ENCODE data around the gene LSP1.

Gene LSP1

GRCh38 chr11:1852271-1852876 is 510 bp upstream of the LSP1 start:
- peak overlapping the region; percentile 86 for H3K9ac ChIP-seq (ENCODE audit: low read length)
- H3K4me2 ChIP-seq (ENCODE audit: low read depth, low read length): peak overlapping the region; percentile 88
- no peaks in the 10 kb centered on the region for H3K9me3 ChIP-seq (replicated peaks; ENCODE audit: insufficient read depth, low read length)
- peak overlapping the region; percentile 74 for H3K4me3 ChIP-seq (ENCODE audit: low read length)
- peaks cover 46% of the 10 kb centered on the region for H3K4me1 ChIP-seq (ENCODE audit: low read length)
- no peaks in the 10 kb centered on the region; the same call in 1 of the 2 replicates for H3K27me3 ChIP-seq (replicated peaks; ENCODE audit: insufficient read depth, low read length)
- H4K20me1 ChIP-seq (ENCODE audit: insufficient read depth, low read length): no peaks in the 10 kb centered on the region; the same call in 1 of the 2 replicates
- H3K9me2 ChIP-seq (replicated peaks; ENCODE audit: insufficient read depth, low read length): no peaks in the 10 kb centered on the region
- peak overlapping the region; percentile 90; the same call in 1 of the 2 replicates for H2AFZ ChIP-seq (ENCODE audit: low read length)
- H3K36me3 ChIP-seq (replicated peaks; ENCODE audit: insufficient read depth, low read length): no peaks in the 10 kb centered on the region
- H3K79me2 ChIP-seq (ENCODE audit: low read length): peaks cover 45% of the 10 kb centered on the region
- peak; percentile 12 for DNase-seq
- H3F3A ChIP-seq (ENCODE audit: insufficient read depth, low read length): peaks cover 14% of the 10 kb centered on the region
- H3K27ac ChIP-seq (ENCODE audit: low read length): peak overlapping the region; percentile 100
- no peak for TF ChIP-seq CTCF (IDR thresholded peaks at IDR 0.05; ENCODE audit: low read length)
- TF ChIP-seq EZH2phosphoT487 (IDR thresholded peaks at IDR 0.05; ENCODE audit: low read length): no peak
- no peak for TF ChIP-seq EZH2 (optimal IDR thresholded peaks at IDR 0.05; ENCODE audit: low read depth, low read length)

GRCh38 chr11:1853376-1854131 is 670 bp downstream of the LSP1 start:
- Histone ChIP-seq H3K9ac (ENCODE audit: low read length) (peak overlapping the region; percentile 86), H3K9me2 (replicated peaks; ENCODE audit: insufficient read depth, low read length) (no peaks in the 10 kb centered on the region), H3F3A (ENCODE audit: insufficient read depth, low read length) (peaks cover 14% of the 10 kb centered on the region), H3K36me3 (replicated peaks; ENCODE audit: insufficient read depth, low read length) (no peaks in the 10 kb centered on the region), H3K9me3 (replicated peaks; ENCODE audit: insufficient read depth, low read length) (no peaks in the 10 kb centered on the region), H3K4me1 (ENCODE audit: low read length) (peaks cover 46% of the 10 kb centered on the region), H3K4me3 (ENCODE audit: low read length) (peak overlapping the region; percentile 74), H4K20me1 (ENCODE audit: insufficient read depth, low read length) (no peaks in the 10 kb centered on the region; the same call in 1 of the 2 replicates), H3K27ac (ENCODE audit: low read length) (peak overlapping the region; percentile 100), H3K4me2 (ENCODE audit: low read depth, low read length) (peak overlapping the region; percentile 88), H3K27me3 (replicated peaks; ENCODE audit: insufficient read depth, low read length) (no peaks in the 10 kb centered on the region; the same call in 1 of the 2 replicates), H2AFZ (ENCODE audit: low read length) (peak overlapping the region; percentile 90; the same call in 1 of the 2 replicates), H3K79me2 (ENCODE audit: low read length) (peaks cover 54% of the 10 kb centered on the region)
- no peak for TF ChIP-seq EZH2phosphoT487 (IDR thresholded peaks at IDR 0.05; ENCODE audit: low read length)
- peak; percentile 15; the same call in 1 of the 2 replicates for TF ChIP-seq CTCF (IDR thresholded peaks at IDR 0.05; ENCODE audit: low read length)
- no peak for TF ChIP-seq EZH2 (optimal IDR thresholded peaks at IDR 0.05; ENCODE audit: low read depth, low read length)
- DNase-seq: peak; percentile 19

GRCh38 chr11:1854132-1854948 is 1.5 kb downstream of the LSP1 start:
- H3K9me2 ChIP-seq (replicated peaks; ENCODE audit: insufficient read depth, low read length): no peaks in the 10 kb centered on the region
- no peaks in the 10 kb centered on the region; the same call in 1 of the 2 replicates for H4K20me1 ChIP-seq (ENCODE audit: insufficient read depth, low read length)
- H3K9me3 ChIP-seq (replicated peaks; ENCODE audit: insufficient read depth, low read length): no peaks in the 10 kb centered on the region
- peaks cover 54% of the 10 kb centered on the region for H3K79me2 ChIP-seq (ENCODE audit: low read length)
- peak overlapping the region; percentile 74 for H3K4me3 ChIP-seq (ENCODE audit: low read length)
- no peak for DNase-seq
- TF ChIP-seq EZH2phosphoT487 (IDR thresholded peaks at IDR 0.05; ENCODE audit: low read length) (no peak), EZH2 (optimal IDR thresholded peaks at IDR 0.05; ENCODE audit: low read depth, low read length) (no peak), CTCF (IDR thresholded peaks at IDR 0.05; ENCODE audit: low read length) (no peak)
- no peak overlapping the region for H2AFZ ChIP-seq (ENCODE audit: low read length)
- peak overlapping the region; percentile 100; the same call in 1 of the 2 replicates for H3K27ac ChIP-seq (ENCODE audit: low read length)
- peaks cover 46% of the 10 kb centered on the region for H3K4me1 ChIP-seq (ENCODE audit: low read length)
- H3F3A ChIP-seq (ENCODE audit: insufficient read depth, low read length): peaks cover 14% of the 10 kb centered on the region
- no peaks in the 10 kb centered on the region for H3K36me3 ChIP-seq (replicated peaks; ENCODE audit: insufficient read depth, low read length)
- H3K27me3 ChIP-seq (replicated peaks; ENCODE audit: insufficient read depth, low read length): no peaks in the 10 kb centered on the region
- peak overlapping the region; percentile 86; the same call in 1 of the 2 replicates for H3K9ac ChIP-seq (ENCODE audit: low read length)
- peak overlapping the region; percentile 88 for H3K4me2 ChIP-seq (ENCODE audit: low read depth, low read length)

Measured in MM.1S (cell line).